Hepatocyte (in vitro differentiated cells): ENCODE measurements around the gene SCP2.

Experiments
- CTCF ChIP-seq: fragments of 200-600 bp; sonication (generic); IDR thresholded peaks from 2 replicates; pipeline ENCODE4 v1.5.1; 2016; ENCODE audit warnings: antibody characterized with exemption, mild to moderate bottlenecking; ENCODE audit not compliant: poor library complexity
- EZH2 ChIP-seq: fragments of 200-600 bp; sonication (generic); IDR thresholded peaks from 2 replicates; pipeline ENCODE4 v1.6.1; 2016; ENCODE audit warnings: antibody characterized with exemption, mild to moderate bottlenecking, borderline replicate concordance
- EZH2phosphoT487 ChIP-seq: fragments of 200-600 bp; sonication (generic); IDR thresholded peaks from one replicate; pipeline ENCODE4 v1.6.1; 2018; ENCODE audit warnings: antibody characterized with exemption, mild to moderate bottlenecking, low read depth, moderate library complexity; ENCODE audit not compliant: unreplicated experiment, severe bottlenecking

GRCh38 chr1:52919051-52919722 is 7.9 kb upstream of the SCP2 start:
- no peak for TF ChIP-seq CTCF
- TF ChIP-seq EZH2 = no peak
- TF ChIP-seq EZH2phosphoT487 = no peak
